ENCODE data around the gene UBLCP1. TPM values are rescaled to one million over a fixed set of nuclear protein-coding genes. Genes with fewer than 3 reads are reported as not detected.

The UBLCP1 gene
- total and polyA plus RNA-seq, 2 donors (not counting 1 experiment from before 2014, with no cell fraction given): 9.6 to 25.1 TPM

DNA sequence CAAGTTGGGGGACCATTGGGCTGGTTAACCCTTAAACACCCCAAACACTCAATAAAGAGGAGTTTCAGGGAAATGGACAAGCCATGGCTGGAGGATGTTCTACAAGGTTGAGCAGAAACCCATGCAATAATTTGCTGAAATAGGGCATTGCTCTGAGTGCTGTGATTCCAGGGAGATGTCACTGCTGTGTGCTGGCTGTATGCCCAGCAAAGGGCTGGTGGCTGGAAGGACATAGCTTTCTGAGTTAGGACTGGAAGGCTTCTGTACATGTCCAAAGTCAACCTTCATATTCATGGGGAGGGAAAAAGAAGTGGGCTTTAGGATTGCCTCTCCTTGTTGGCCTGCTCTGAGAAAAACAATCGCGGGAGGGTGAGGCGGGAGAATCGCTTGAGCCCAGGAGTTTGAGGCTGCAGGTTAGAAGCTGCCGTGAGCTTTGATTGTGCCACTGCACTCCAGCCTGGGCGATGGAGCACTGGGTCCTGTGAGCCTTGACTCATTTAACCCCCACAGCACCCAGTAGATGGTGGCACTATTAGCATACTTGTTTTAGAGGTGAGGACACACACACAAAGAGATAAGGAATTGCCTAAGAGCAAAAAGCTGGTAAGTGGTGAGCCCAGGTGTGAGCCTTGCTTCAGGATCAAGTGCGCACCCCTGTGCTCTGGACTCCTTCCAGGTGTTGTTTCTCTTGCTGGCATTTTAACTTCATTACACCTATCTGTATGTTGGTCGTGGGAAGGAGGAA lies 46.8 kb downstream of the UBLCP1 start:
- ChIA-PET CTCF (interaction anchor here (0.7 to 2.0 kb wide), 9 partner anchors 10 to 677 kb away, joined by 4 to 13 read pairs (median 5); no protein-coding TSS in a partner anchor), POLR2A (interaction anchor here (0.5 kb wide), 1 partner anchor 690 kb away, joined by 6 read pairs; no protein-coding TSS in a partner anchor)
- no peaks in the 10 kb centered on the region for H4K20me1 ChIP-seq (ENCODE audit: control insufficient read depth, insufficient read depth, low read length, poor library complexity, severe bottlenecking)
- DNase-seq (no peak), ATAC-seq (ENCODE audit: low read depth) (no peak)
- H3K4me3 ChIP-seq (ENCODE audit: control extremely low read depth in 1 of 5, extremely low read depth in 1 of 5, insufficient read depth in 1 of 5, low read depth in 2 of 5, low read length in 4 of 5): peak overlapping the region in 3 of 5 experiments; percentile 16 to 61 (median 38)
- H3K9ac ChIP-seq (ENCODE audit: low read length): peak overlapping the region; percentile 58
- 60% methylated on average over 3 of the region's 8 CpGs for WGBS (ENCODE audit: insufficient coverage)
- H3K9me3 Mint-ChIP-seq (ENCODE audit: insufficient read depth): no peaks in the 10 kb centered on the region
- peak overlapping the region; percentile 76 for H3K4me3 Mint-ChIP-seq
- peak overlapping the region; percentile 42 for H3K27ac Mint-ChIP-seq
- peaks cover 0 to 6% (median 2%) of the 10 kb centered on the region in 4 experiments for H3K27me3 ChIP-seq (replicated peaks in 1 of 4; ENCODE audit: control extremely low read depth in 1 of 4, control insufficient read depth in 3 of 4, insufficient read depth in 4 of 4, low read length in 3 of 4)
- no peaks in the 10 kb centered on the region for H3K9me3 ChIP-seq (ENCODE audit: control extremely low read depth in 1 of 3, control insufficient read depth in 2 of 3, insufficient read depth in 1 of 3, low read length in 2 of 3)
- H3K27me3 Mint-ChIP-seq: peaks cover 10% of the 10 kb centered on the region
- peaks cover 13 to 19% of the 10 kb centered on the region in 2 donors for H3K4me1 ChIP-seq (ENCODE audit: control insufficient read depth in 2 of 2, insufficient read depth in 2 of 2, low read length in 2 of 2)
- H3K79me2 ChIP-seq (ENCODE audit: control insufficient read depth, insufficient read depth, low read length): no peaks in the 10 kb centered on the region
- H3K4me2 ChIP-seq (replicated peaks; ENCODE audit: low read depth, low read length, poor library complexity, severe bottlenecking): peak overlapping the region; percentile 66
- H2AFZ ChIP-seq (ENCODE audit: insufficient read depth, low read depth, low read length, poor library complexity, severe bottlenecking): peak overlapping the region; percentile 51
- TF ChIP-seq CTCF (IDR thresholded peaks at IDR 0.05) (no peak), EZH2 (IDR thresholded peaks at IDR 0.05; ENCODE audit: borderline replicate concordance, insufficient read depth, low read depth, low read length, poor library complexity, severe bottlenecking) (no peak)
- H3K27ac ChIP-seq (ENCODE audit: low read length in 2 of 2): no peak overlapping the region
- intact Hi-C loops (cut with micrococcal nuclease): loop anchor here (2.0 kb wide), 1 partner anchor 23 kb away; no protein-coding TSS in a partner anchor
- H3K4me1 Mint-ChIP-seq: peaks cover 22% of the 10 kb centered on the region
- no peaks in the 10 kb centered on the region for H3K36me3 ChIP-seq (replicated peaks in 1 of 2; ENCODE audit: control extremely low read depth in 1 of 2, control insufficient read depth in 1 of 2, extremely low read depth in 1 of 2, insufficient read depth in 2 of 2, low read length in 1 of 2)

- H3K27me3 ChIP-seq (replicated peaks in 1 of 4; ENCODE audit: control extremely low read depth in 1 of 4, control insufficient read depth in 3 of 4, insufficient read depth in 4 of 4, low read length in 3 of 4): peaks cover 0 to 6% (median 2%) of the 10 kb centered on the region in 4 experiments
- peak overlapping the region; percentile 66 for H3K4me2 ChIP-seq (replicated peaks; ENCODE audit: low read depth, low read length, poor library complexity, severe bottlenecking)
- H3K9ac ChIP-seq (ENCODE audit: low read length): peak overlapping the region; percentile 58
- ChIA-PET POLR2A (interaction anchor here (0.5 kb wide), 1 partner anchor 689 kb away, joined by 6 read pairs; no protein-coding TSS in a partner anchor), CTCF (interaction anchor here (0.7 to 2.0 kb wide), 10 partner anchors 9 to 677 kb away, joined by 3 to 13 read pairs (median 4); no protein-coding TSS in a partner anchor)
- DNase-seq: peak; percentile 70
- TF ChIP-seq EZH2 (IDR thresholded peaks at IDR 0.05; ENCODE audit: borderline replicate concordance, insufficient read depth, low read depth, low read length, poor library complexity, severe bottlenecking) (no peak), CTCF (IDR thresholded peaks at IDR 0.05) (no peak)
- peak overlapping the region; percentile 16 to 61 (median 36) for H3K4me3 ChIP-seq (ENCODE audit: control extremely low read depth in 1 of 5, extremely low read depth in 1 of 5, insufficient read depth in 1 of 5, low read depth in 2 of 5, low read length in 4 of 5)
- peak; percentile 91 for ATAC-seq (ENCODE audit: low read depth)
- H4K20me1 ChIP-seq (ENCODE audit: control insufficient read depth, insufficient read depth, low read length, poor library complexity, severe bottlenecking): no peaks in the 10 kb centered on the region
- H3K27ac Mint-ChIP-seq: peak overlapping the region; percentile 2
- no peaks in the 10 kb centered on the region for H3K9me3 Mint-ChIP-seq (ENCODE audit: insufficient read depth)
- peak overlapping the region; percentile 76 for H3K4me3 Mint-ChIP-seq
- H2AFZ ChIP-seq (ENCODE audit: insufficient read depth, low read depth, low read length, poor library complexity, severe bottlenecking): peak overlapping the region; percentile 51
- intact Hi-C loops (cut with micrococcal nuclease): loop anchor here (2.0 kb wide), 1 partner anchor 22 kb away; no protein-coding TSS in a partner anchor
- peaks cover 13 to 19% of the 10 kb centered on the region in 2 donors for H3K4me1 ChIP-seq (ENCODE audit: control insufficient read depth in 2 of 2, insufficient read depth in 2 of 2, low read length in 2 of 2)
- no peaks in the 10 kb centered on the region for H3K36me3 ChIP-seq (replicated peaks in 1 of 2; ENCODE audit: control extremely low read depth in 1 of 2, control insufficient read depth in 1 of 2, extremely low read depth in 1 of 2, insufficient read depth in 2 of 2, low read length in 1 of 2)
- H3K4me1 Mint-ChIP-seq: peaks cover 18% of the 10 kb centered on the region
- H3K27me3 Mint-ChIP-seq: peaks cover 10% of the 10 kb centered on the region
- H3K9me3 ChIP-seq (ENCODE audit: control extremely low read depth in 1 of 3, control insufficient read depth in 2 of 3, insufficient read depth in 1 of 3, low read length in 2 of 3): no peaks in the 10 kb centered on the region
- H3K27ac ChIP-seq (ENCODE audit: low read length in 2 of 2): no peak overlapping the region
- H3K79me2 ChIP-seq (ENCODE audit: control insufficient read depth, insufficient read depth, low read length): no peaks in the 10 kb centered on the region
- 2% methylated on average over 21 of the region's 26 CpGs for WGBS (ENCODE audit: insufficient coverage)
Measured at GRCh38 chr5:159310511-159310910, 47.4 kb downstream of the UBLCP1 start.
